HG03175 (cell line): Measurements from ENCODE around the gene KRT82.

Experiments used
- ATAC-seq: cut with Tn5 transposase; IDR thresholded peaks from one replicate; pipeline ENCODE4 v1.9.1; 2021; ENCODE audit warnings: mild to moderate bottlenecking, moderate library complexity; ENCODE audit not compliant: unreplicated experiment

The KRT82 gene

DNA sequence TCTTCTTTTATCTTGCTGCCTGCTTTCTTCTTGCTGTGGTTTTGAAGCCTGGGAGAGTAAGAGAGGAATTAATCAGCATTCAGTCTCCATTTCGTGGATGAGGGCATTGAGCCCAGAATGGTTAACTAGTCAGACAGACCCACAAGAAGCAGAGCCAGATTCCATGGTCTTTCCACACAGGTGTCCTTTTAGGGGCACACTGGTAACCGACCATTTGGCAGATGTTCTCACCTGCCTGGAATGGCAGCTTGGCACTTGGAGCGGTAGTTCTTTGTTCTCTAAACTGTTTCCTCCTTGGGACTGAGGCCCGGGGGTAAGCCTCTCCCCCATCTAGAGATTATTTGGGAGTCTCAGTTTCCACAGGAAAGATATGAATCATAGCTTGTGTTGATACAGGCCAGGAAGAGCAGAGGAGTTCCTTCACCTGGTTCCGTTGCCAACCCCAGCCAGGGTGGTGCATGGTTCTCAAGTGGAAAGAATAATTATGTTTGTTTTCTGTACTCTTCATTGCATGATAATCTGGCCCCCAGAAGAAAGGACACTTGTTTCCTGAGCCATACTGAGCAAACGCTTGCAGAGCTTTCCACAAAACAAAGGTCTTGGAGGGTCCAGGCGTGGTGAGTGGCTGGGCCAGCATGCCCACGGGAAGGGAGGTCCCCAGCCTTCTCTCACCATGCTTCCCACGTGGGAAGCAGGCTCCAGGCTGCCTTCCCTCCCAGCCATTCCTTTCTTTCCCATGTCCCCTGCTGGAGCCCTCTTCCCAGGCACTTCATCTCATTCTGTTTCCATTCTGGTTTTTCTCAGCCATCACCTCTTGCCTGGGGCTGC is 30.1 kb upstream of the KRT82 start:
- no peak for ATAC-seq

GRCh38 chr12:52435659-52435999 is 29.5 kb upstream of the KRT82 start:
- no peak for ATAC-seq

GRCh38 chr12:52434760-52435530 is 28.8 kb upstream of the KRT82 start:
- ATAC-seq, result no peak

GRCh38 chr12:52434081-52434733 is 28.1 kb upstream of the KRT82 start, which contains the start of gene KRT75:
Gene KRT75, minus strand, starts transcription at chr12:52434371. Its CDS starts 67 bp downstream, at chr12:52434304.
- no peak for ATAC-seq

GRCh38 chr12:52433501-52434080 is 27.5 kb upstream of the KRT82 start:
- ATAC-seq, result no peak

GRCh38 chr12:52432559-52433207 is 26.5 kb upstream of the KRT82 start:
- ATAC-seq, result no peak

- ATAC-seq, result no peak
These were observed 22.0 kb upstream of the KRT82 start for GRCh38 chr12:52428121-52428520.

DNA sequence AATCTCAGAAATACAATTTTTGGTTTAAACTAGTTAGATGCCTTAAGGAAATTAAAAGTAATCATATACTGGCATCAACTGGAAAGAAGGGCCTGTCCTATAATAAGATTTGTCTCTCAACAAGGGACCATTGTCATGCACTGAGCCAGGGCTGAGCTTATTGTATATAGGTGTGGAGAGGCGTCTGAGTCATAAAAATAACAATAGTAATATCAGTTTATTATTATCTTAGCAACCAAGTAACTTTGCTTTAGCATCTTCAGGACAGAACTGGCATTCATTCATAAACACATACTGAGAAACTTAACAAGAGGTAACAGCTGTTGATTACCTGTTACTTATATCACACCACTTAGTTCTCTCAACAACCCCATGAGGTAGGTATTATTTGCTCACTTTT is 20.9 kb upstream of the KRT82 start:
- ATAC-seq, result no peak

- no peak for ATAC-seq
These were observed 19.9 kb upstream of the KRT82 start for GRCh38 chr12:52426034-52426433.

DNA sequence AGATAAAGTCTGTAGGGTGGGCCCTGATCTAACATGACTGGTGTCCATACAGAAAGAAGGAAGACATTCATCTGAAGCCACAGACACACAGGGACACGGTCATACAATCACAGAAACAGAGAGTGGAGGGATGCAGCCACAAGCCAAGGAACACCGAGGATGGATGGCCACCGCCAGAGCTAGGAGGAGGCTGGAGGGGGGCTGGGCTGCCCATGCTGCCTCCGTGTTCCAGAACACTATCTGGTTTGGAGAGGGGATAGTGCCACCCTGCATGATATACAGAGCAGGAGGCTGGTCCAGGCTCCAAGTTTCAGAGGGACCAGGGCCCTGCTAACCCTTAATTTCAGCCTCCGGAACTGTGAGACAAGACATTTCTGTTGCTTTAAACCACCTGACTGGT is 19.3 kb upstream of the KRT82 start:
- no peak for ATAC-seq

- ATAC-seq, result no peak
These were observed 17.7 kb upstream of the KRT82 start for GRCh38 chr12:52423661-52424500.

GRCh38 chr12:52423035-52423434 is 16.9 kb upstream of the KRT82 start:
- no peak for ATAC-seq

DNA sequence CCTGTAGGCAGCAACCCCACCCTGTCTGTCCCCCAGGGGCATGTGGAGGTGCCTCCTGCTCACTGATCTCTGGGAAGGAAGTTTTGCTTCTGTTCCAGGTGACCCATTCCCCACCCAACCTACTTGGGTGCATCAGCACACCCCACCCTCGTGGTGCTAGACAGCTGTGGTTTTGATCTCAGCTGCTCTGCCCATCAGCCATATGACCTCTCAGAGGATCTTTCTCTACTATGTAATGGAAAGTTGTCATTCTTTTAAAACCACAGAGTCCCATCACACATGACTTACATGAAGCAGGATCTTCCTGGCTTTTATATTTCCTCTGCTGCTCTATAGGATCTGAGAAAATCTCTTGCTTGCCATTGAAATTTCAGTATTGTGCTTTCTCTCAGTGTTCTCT is 13.5 kb upstream of the KRT82 start:
- no peak for ATAC-seq

- no peak for ATAC-seq
These were observed 12.5 kb upstream of the KRT82 start for GRCh38 chr12:52418576-52419110.

DNA sequence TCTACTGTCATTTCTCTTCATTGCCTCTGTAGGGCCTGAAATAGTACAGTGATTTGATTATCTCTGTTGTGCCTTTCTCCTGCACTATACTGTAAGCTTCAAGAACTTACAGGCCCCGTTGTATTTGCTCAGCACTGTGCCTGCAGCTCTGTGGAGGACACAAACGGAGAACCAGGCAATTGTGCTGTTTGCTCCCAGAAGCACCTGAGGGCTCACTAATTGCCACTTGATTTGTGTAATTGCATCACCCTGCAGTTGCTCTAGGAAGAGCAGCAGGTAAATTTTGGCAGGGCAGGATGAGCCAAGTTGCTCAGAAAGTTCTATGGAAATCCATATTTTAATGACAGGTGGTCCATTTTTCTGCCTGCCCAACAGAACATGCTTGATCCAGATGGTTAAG is 11.6 kb upstream of the KRT82 start:
- no peak for ATAC-seq

DNA sequence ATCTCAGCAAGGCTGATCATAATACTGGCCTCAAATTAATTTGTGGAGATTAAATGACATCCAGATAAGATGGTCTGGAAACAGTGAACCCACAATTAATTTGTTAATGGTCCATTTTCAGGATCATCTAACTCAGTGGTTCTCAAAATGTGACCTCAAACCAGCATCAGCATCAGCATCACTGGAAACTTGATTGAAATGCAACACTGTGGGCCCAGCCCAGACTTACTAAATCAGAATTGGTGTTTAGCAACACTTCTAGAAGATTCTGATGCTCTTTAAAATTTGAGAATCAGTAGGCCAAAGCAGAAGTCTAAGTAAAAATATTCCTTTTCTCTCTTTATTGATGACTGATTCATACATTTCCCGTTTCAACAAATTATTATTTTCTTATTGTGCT is 10.7 kb upstream of the KRT82 start:
- no peak for ATAC-seq

- no peak for ATAC-seq
These were observed 10.0 kb upstream of the KRT82 start for GRCh38 chr12:52415870-52416750.

- ATAC-seq, result no peak
These were observed 8.8 kb upstream of the KRT82 start for GRCh38 chr12:52414936-52415335.
